ENCODE measurements around the gene NRG2.

NRG2 gene

GRCh38 chr5:139852696-139853095, 190.4 kb downstream of the NRG2 start:
- DNase-seq: no peak

GRCh38 chr5:139851558-139851957, 191.5 kb downstream of the NRG2 start:
- DNase-seq: no peak

GRCh38 chr5:139850423-139851016, 192.6 kb downstream of the NRG2 start:
- no peak for DNase-seq

- no peak for DNase-seq
Observed at GRCh38 chr5:139849942-139850341, 193.2 kb downstream of the NRG2 start.

- DNase-seq: no peak
Observed at GRCh38 chr5:139849501-139849900, 193.6 kb downstream of the NRG2 start.

- DNase-seq: no peak
Observed at GRCh38 chr5:139848508-139849100, 194.5 kb downstream of the NRG2 start.

- no peak for DNase-seq
Observed at GRCh38 chr5:139847790-139848507, 195.2 kb downstream of the NRG2 start.

GRCh38 chr5:139847091-139847490, 196.0 kb downstream of the NRG2 start:
- DNase-seq: no peak

GRCh38 chr5:139845846-139846681, 197.0 kb downstream of the NRG2 start:
- no peak for DNase-seq

- peak; percentile 32 for DNase-seq
Observed at GRCh38 chr5:139844472-139845145, 198.5 kb downstream of the NRG2 start.

- no peak for DNase-seq
Observed at GRCh38 chr5:139843991-139844390, 199.1 kb downstream of the NRG2 start.

- DNase-seq: no peak
Observed at GRCh38 chr5:139842321-139842720, 200.8 kb downstream of the NRG2 start.

GRCh38 chr5:139841549-139841948, 201.6 kb downstream of the NRG2 start:
- no peak for DNase-seq

GRCh38 chr5:139839918-139840317, 203.2 kb downstream of the NRG2 start:
- no peak for DNase-seq

- no peak for DNase-seq
Observed at GRCh38 chr5:139839232-139839815, 203.8 kb downstream of the NRG2 start.

GRCh38 chr5:139838381-139839197, 204.5 kb downstream of the NRG2 start:
- no peak for DNase-seq

- no peak for DNase-seq
Observed at GRCh38 chr5:139837711-139838380, 205.3 kb downstream of the NRG2 start.

GRCh38 chr5:139836469-139837208, 206.5 kb downstream of the NRG2 start:
- no peak for DNase-seq

GRCh38 chr5:139835656-139836055, 207.4 kb downstream of the NRG2 start:
- DNase-seq: no peak

GRCh38 chr5:139833525-139833924, 209.6 kb downstream of the NRG2 start:
- no peak for DNase-seq
